Heart left ventricle (tissue), 13 donors: ENCODE data around the gene RXRA.

Source experiments
- CTCF ChIP-seq, 12 donors: fragments of 200-600 bp; sonication (generic) in 4 of 12; IDR thresholded peaks; one replicate each; pipeline versions ENCODE4 v1.5.0 to v1.8.0; 2018 to 2022; ENCODE audit warnings: antibody characterized with exemption in 12 of 12, mild to moderate bottlenecking in 5 of 12
- POLR2A ChIP-seq, 2 donors: fragments of 450-650 bp; IDR thresholded peaks; one replicate each; pipeline ENCODE4 v1.6.1; 2017; ENCODE audit warnings: antibody characterized with exemption in 2 of 2, mild to moderate bottlenecking in 2 of 2, moderate library complexity in 2 of 2
- donor health status: ischemic (EF 13 %, LVEDD 7.1; RV severe dilation, severe dysfunction).
- donor health status: DM: no; HTN: yes; CAD: no.
- donor health status: DM: no; HTN: no; CAD: no.
- donor health status: ischemic (EF 25% LVEDD 6.9; RV normal size, moderate dysfunction).
- donor health status: ischemic (EF 25% LVEDD 5.7; RV mildly dilated, moderate dysfunction).
- donor health status: ischemic (EF 35%, LVEDD 5.7; RV mildly dilated, moderate dysfunction).
- donor health status: nonischemic (EF 11% LVEDD 7.7; RV severe dilation, severe dysfunction).
- donor health status: DM: yes; HTN: yes; CAD: no.
- donor health status: PGD.
- donor health status: ischemic (EF 29% LVEDD 5.4; RV normal size, mild dysfunction).
- donor health status: nonischemic (EF 23%, LVEDD 6.1; RV moderate dilation, normal function).

- no peak for TF ChIP-seq POLR2A (IDR thresholded peaks at IDR 0.05)
- TF ChIP-seq CTCF (IDR thresholded peaks at IDR 0.05) = no peak
Observed at GRCh38 chr9:134433101-134433500, 106.8 kb downstream of the RXRA start.
